Keratinocyte (primary cell): ENCODE data around the gene BBIP1.
"Not testable (repeated sequence)": the region's sequence is repeated elsewhere in the genome, so short reads cannot be mapped to it uniquely, and the experiment has no call there.

Experiments used
- CTCF ChIP-seq, 3 experiments: IDR thresholded peaks in 1 of 3; conservative IDR thresholded peaks in 1 of 3; optimal IDR thresholded peaks in 1 of 3; 2 replicates in 2 of 3; 3 replicates in 1 of 3; pipeline versions ENCODE3 to v1.5.1; 2011; ENCODE audit warnings: low read length in 3 of 3, mild to moderate bottlenecking in 3 of 3, moderate library complexity in 2 of 3, control low read depth in 1 of 3, inconsistent platforms in 1 of 3; ENCODE audit not compliant: insufficient read depth in 2 of 3; ENCODE audit errors: extremely low read depth in 1 of 3
- EZH2 ChIP-seq: IDR thresholded peaks from one replicate; pipeline ENCODE4 v1.6.1; 2012; ENCODE audit warnings: inconsistent platforms, mild to moderate bottlenecking, low read length, moderate library complexity

DNA sequence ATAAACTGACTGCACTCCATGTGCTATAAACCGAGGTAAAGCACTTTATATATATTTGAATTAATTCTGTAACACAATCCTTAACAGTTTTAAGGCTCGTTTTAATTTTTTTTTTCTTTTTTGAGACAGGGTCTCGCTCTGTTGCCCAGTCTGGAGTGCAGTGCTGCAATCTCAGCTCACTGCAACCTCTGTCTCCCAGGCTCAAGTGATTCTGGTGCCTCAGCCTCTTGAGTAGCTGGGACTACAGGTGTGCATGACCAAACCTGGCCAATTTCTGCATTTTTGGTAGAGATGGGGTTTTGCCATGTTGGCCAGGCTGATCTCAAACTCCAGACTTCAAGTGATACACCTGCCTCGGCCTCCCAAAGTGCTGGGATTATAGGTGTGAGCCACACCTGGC lies 3.4 kb downstream of the BBIP1 start:
- TF ChIP-seq CTCF (optimal IDR thresholded peaks at IDR 0.05 in 1 of 3, IDR thresholded peaks at IDR 0.05 in 1 of 3, conservative IDR thresholded peaks at IDR 0.05 in 1 of 3; ENCODE audit: extremely low read depth in 1 of 3, insufficient read depth in 2 of 3, low read length in 3 of 3); EZH2: not testable (repeated sequence)
